Muscle layer of colon (tissue), 2 donors: ENCODE measurements around the gene MRGPRD.
A peak's percentile ranks its signal among the peaks of the same experiment; 100 is the strongest.

Source experiments
- H3K27ac ChIP-seq: one replicate; pipeline ENCODE4 v1.7.0; 2013; ENCODE audit warnings: low read depth, mild to moderate bottlenecking, low read length, moderate library complexity
- H3K27me3 ChIP-seq, 2 donors: one replicate each; pipeline ENCODE4 v1.7.0; 2013; ENCODE audit warnings: low read length in 2 of 2, mild to moderate bottlenecking in 2 of 2; ENCODE audit not compliant: insufficient read depth in 2 of 2, control insufficient read depth in 1 of 2
- H3K36me3 ChIP-seq: one replicate; pipeline ENCODE4 v1.7.0; 2013; ENCODE audit warnings: mild to moderate bottlenecking, low read length; ENCODE audit not compliant: insufficient read depth
- H3K4me1 ChIP-seq: one replicate; pipeline ENCODE4 v1.7.0; 2013; ENCODE audit warnings: mild to moderate bottlenecking, low read length; ENCODE audit not compliant: insufficient read depth
- H3K4me3 ChIP-seq, 2 donors: one replicate each; pipeline ENCODE4 v1.7.0; 2013; ENCODE audit warnings: low read length in 2 of 2, low read depth in 1 of 2, mild to moderate bottlenecking in 1 of 2, moderate library complexity in 1 of 2
- H3K9ac ChIP-seq: one replicate; pipeline ENCODE4 v1.7.0; 2013; ENCODE audit warnings: low read length
- H3K9me3 ChIP-seq: one replicate; pipeline ENCODE4 v1.7.0; 2013; ENCODE audit warnings: mild to moderate bottlenecking, low read length
- donor health status: abdominal sarcoma.
- donor health status: Adenocarcinoma of cecum.

Gene MRGPRD

GRCh38 chr11:68998390-68998911 lies 17.7 kb upstream of the MRGPRD start:
- no peak overlapping the region for H3K4me3 ChIP-seq
- peaks cover 58% of the 10 kb centered on the region for H3K4me1 ChIP-seq
- peak overlapping the region; percentile 2 for H3K9ac ChIP-seq
- peaks cover 8% of the 10 kb centered on the region for H3K36me3 ChIP-seq
- H3K9me3 ChIP-seq = no peaks in the 10 kb centered on the region
- H3K27me3 ChIP-seq = no peaks in the 10 kb centered on the region
- H3K27ac ChIP-seq = peak overlapping the region; percentile 67

- Histone ChIP-seq H3K4me3 (no peak overlapping the region), H3K4me1 (peaks cover 53% of the 10 kb centered on the region), H3K27me3 (no peaks in the 10 kb centered on the region), H3K9me3 (no peaks in the 10 kb centered on the region), H3K36me3 (peaks cover 3% of the 10 kb centered on the region), H3K9ac (no peak overlapping the region), H3K27ac (peak overlapping the region; percentile 67)
Observed at GRCh38 chr11:68997995-68998348, 17.2 kb upstream of the MRGPRD start.

GRCh38 chr11:68997124-68997994 lies 16.6 kb upstream of the MRGPRD start:
- H3K27ac ChIP-seq = peak overlapping the region; percentile 67
- no peak overlapping the region for H3K4me3 ChIP-seq
- no peaks in the 10 kb centered on the region for H3K27me3 ChIP-seq
- peaks cover 47% of the 10 kb centered on the region for H3K4me1 ChIP-seq
- no peaks in the 10 kb centered on the region for H3K9me3 ChIP-seq
- H3K36me3 ChIP-seq = no peaks in the 10 kb centered on the region
- H3K9ac ChIP-seq = no peak overlapping the region

GRCh38 chr11:68996376-68997123 lies 15.8 kb upstream of the MRGPRD start:
- Histone ChIP-seq H3K9me3 (no peaks in the 10 kb centered on the region), H3K27me3 (no peaks in the 10 kb centered on the region), H3K4me1 (peaks cover 39% of the 10 kb centered on the region), H3K4me3 (no peak overlapping the region), H3K9ac (no peak overlapping the region), H3K27ac (no peak overlapping the region), H3K36me3 (no peaks in the 10 kb centered on the region)

- Histone ChIP-seq H3K4me3 (no peak overlapping the region), H3K27me3 (no peaks in the 10 kb centered on the region), H3K9me3 (no peaks in the 10 kb centered on the region), H3K9ac (no peak overlapping the region), H3K4me1 (peaks cover 22% of the 10 kb centered on the region), H3K27ac (no peak overlapping the region), H3K36me3 (no peaks in the 10 kb centered on the region)
Observed at GRCh38 chr11:68994894-68995285, 14.1 kb upstream of the MRGPRD start.

GRCh38 chr11:68994161-68994893 lies 13.5 kb upstream of the MRGPRD start:
- Histone ChIP-seq H3K9me3 (no peaks in the 10 kb centered on the region), H3K36me3 (no peaks in the 10 kb centered on the region), H3K9ac (no peak overlapping the region)

GRCh38 chr11:68993546-68993945 lies 12.8 kb upstream of the MRGPRD start:
- Histone ChIP-seq H3K9me3 (no peaks in the 10 kb centered on the region), H3K27me3 (no peaks in the 10 kb centered on the region), H3K36me3 (no peaks in the 10 kb centered on the region), H3K27ac (no peak overlapping the region), H3K4me1 (peaks cover 9% of the 10 kb centered on the region), H3K9ac (no peak overlapping the region), H3K4me3 (no peak overlapping the region)

More at GRCh38 chr11:68994161-68994893, 13.5 kb upstream of the MRGPRD start:
- Histone ChIP-seq H3K27me3 (no peaks in the 10 kb centered on the region), H3K4me1 (peaks cover 17% of the 10 kb centered on the region), H3K27ac (no peak overlapping the region), H3K4me3 (no peak overlapping the region)

DNA sequence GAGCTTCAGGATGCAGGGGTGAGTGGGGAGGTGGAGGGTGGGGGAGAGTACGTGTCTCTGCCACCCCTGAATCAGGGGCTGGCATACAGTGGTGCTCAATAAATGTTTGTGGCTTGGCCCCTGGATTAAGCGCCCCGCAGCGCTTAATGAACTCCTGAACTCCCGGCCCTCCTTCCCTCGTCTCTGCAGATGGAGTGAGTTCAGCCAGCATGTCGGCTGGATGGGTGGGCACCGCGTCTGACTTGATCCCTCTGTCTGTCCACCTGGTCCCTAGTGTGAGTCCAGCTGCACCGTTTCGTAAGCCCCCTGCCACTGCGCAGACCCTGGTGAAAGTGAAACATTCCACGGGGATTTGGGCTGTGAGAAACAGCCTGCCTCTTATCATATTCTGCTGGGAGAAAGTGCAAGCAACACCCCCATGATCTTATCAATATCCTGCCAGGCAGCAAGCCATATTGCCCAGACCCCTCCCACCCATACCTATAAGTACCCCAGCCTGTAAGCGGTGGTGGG lies 12.0 kb upstream of the MRGPRD start:
- no peaks in the 10 kb centered on the region for H3K9me3 ChIP-seq
- no peaks in the 10 kb centered on the region for H3K36me3 ChIP-seq
- H3K4me1 ChIP-seq = peaks cover 1% of the 10 kb centered on the region
- no peak overlapping the region for H3K4me3 ChIP-seq
- no peaks in the 10 kb centered on the region for H3K27me3 ChIP-seq
- H3K27ac ChIP-seq = no peak overlapping the region
- no peak overlapping the region for H3K9ac ChIP-seq

GRCh38 chr11:68990995-68991780 lies 10.4 kb upstream of the MRGPRD start:
- no peaks in the 10 kb centered on the region for H3K27me3 ChIP-seq
- no peaks in the 10 kb centered on the region for H3K4me1 ChIP-seq
- no peaks in the 10 kb centered on the region for H3K9me3 ChIP-seq
- H3K27ac ChIP-seq = no peak overlapping the region
- no peaks in the 10 kb centered on the region for H3K36me3 ChIP-seq
- H3K4me3 ChIP-seq = no peak overlapping the region
- no peak overlapping the region for H3K9ac ChIP-seq

DNA sequence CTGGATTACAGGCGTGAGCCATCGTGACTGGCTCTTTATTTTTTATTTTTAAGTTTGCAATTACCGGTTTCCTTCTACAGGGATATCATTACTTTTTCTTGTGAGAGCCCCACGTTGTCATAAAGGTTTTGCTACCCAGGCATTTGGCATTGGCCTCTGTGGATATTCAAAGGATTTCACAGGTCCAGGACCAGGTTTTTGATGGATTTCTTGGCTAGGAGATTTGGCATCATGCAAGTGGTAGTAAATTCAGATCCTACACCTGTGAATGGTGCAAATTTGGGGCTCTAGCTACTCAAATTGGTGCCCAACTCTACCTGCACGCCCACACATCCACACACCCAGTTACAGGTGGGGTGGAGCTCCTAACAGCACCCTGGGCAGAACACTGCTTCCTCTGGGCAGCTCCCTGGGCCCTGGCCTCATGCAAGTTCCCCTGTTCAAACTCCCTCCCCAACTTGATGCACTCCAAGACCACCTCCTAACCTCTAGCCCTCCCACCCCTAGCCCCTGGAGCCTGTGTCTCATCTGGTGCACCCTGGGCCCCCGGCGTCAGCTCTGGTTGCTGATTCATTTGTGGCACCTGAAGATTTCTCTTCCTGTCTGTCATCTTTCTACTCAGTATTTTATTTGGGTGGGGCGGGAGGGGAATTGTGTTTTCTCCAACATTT lies 9.3 kb upstream of the MRGPRD start:
- H3K4me1 ChIP-seq = no peaks in the 10 kb centered on the region
- no peak overlapping the region for H3K9ac ChIP-seq
- no peak overlapping the region for H3K27ac ChIP-seq
- H3K4me3 ChIP-seq = no peak overlapping the region
- no peaks in the 10 kb centered on the region for H3K36me3 ChIP-seq
- no peaks in the 10 kb centered on the region for H3K9me3 ChIP-seq
- H3K27me3 ChIP-seq = no peaks in the 10 kb centered on the region
